Caco-2 (cell line): ENCODE measurements around the gene TREH. TPM values are rescaled to one million over a fixed set of nuclear protein-coding genes. Genes with fewer than 3 reads are reported as not detected.

Experiments
- BruUV-seq: library from RNA; stranded (reverse); fragments of 400-500 nt; replicated peaks from 2 replicates; lab custom pipeline; 2021; lab: Mats Ljungman, UMichigan
- CTCF ChIA-PET: fragments of 300-600 bp; sonication (Branson Sonifier 250); formaldehyde crosslinking; loops from one replicate; lab custom pipeline; 2022; ENCODE audit warnings: antibody characterized with exemption; lab: Charles Lee
- POLR2A ChIA-PET: fragments of 300-600 bp; sonication (Branson Sonifier 250); formaldehyde crosslinking; loops from one replicate; lab custom pipeline; 2022; ENCODE audit warnings: antibody characterized with exemption; lab: Charles Lee
- DNase-seq, 2 experiments: peaks; one replicate each; pipeline versions ENCODE4 v3.0.0 to v3.0.0-alpha.2; 2020 to 2022
- H3K27me3 ChIP-seq: replicated peaks from 2 replicates; pipeline ENCODE4 v1.6.0; 2011; ENCODE audit warnings: low read length; ENCODE audit not compliant: control insufficient read depth, insufficient read depth
- H3K36me3 ChIP-seq: 2 replicates; pipeline ENCODE4 v1.5.1; 2011; ENCODE audit warnings: low read length; ENCODE audit not compliant: control insufficient read depth, insufficient read depth
- H3K4me1 ChIP-seq: fragments of 250-450 bp; sonication (Bioruptor Pico); 2 replicates; pipeline ENCODE4 v1.5.1; 2020; ENCODE audit warnings: mild to moderate bottlenecking
- H3K4me3 ChIP-seq: 2 replicates; pipeline ENCODE4 v1.5.1; 2011; ENCODE audit warnings: low read depth, mild to moderate bottlenecking, control low read depth, low read length
- H3K9me3 ChIP-seq: fragments of 250-450 bp; sonication (Bioruptor Pico); 2 replicates; pipeline ENCODE4 v1.5.1; 2020; ENCODE audit warnings: mild to moderate bottlenecking, moderate library complexity
- H3K27ac Mint-ChIP-seq: one replicate; pipeline ENCODE4 v1.8.0; 2022; ENCODE audit warnings: mixed read lengths; ENCODE audit not compliant: unreplicated experiment
- H3K27me3 Mint-ChIP-seq: one replicate; pipeline ENCODE4 v1.8.0; 2022; ENCODE audit warnings: mixed read lengths; ENCODE audit not compliant: insufficient read depth, unreplicated experiment
- H3K36me3 Mint-ChIP-seq: one replicate; pipeline ENCODE4 v1.8.0; 2022; ENCODE audit warnings: mild to moderate bottlenecking, mixed read lengths; ENCODE audit not compliant: insufficient read depth, unreplicated experiment
- H3K4me1 Mint-ChIP-seq: one replicate; pipeline ENCODE4 v1.8.0; 2022; ENCODE audit warnings: low read depth, mixed read lengths; ENCODE audit not compliant: unreplicated experiment
- H3K4me3 Mint-ChIP-seq: one replicate; pipeline ENCODE4 v1.8.0; 2022; ENCODE audit warnings: mild to moderate bottlenecking, moderate library complexity, mixed read lengths; ENCODE audit not compliant: unreplicated experiment
- H3K9me3 Mint-ChIP-seq: one replicate; pipeline ENCODE4 v1.8.0; 2022; ENCODE audit warnings: mixed read lengths; ENCODE audit not compliant: unreplicated experiment
- CTCF ChIP-seq, 2 experiments: fragments of 200-600 bp in 1 of 2; IDR thresholded peaks; 1 replicate in 1 of 2; 2 replicates in 1 of 2; pipeline versions ENCODE4 v1.5.1 to v1.8.0; 2011 to 2022; ENCODE audit warnings: antibody characterized with exemption in 1 of 2, control low read depth in 1 of 2, inconsistent platforms in 1 of 2, low read depth in 1 of 2, low read length in 1 of 2, mild to moderate bottlenecking in 1 of 2, moderate library complexity in 1 of 2; ENCODE audit not compliant: insufficient read depth in 1 of 2, severe bottlenecking in 1 of 2, unreplicated experiment in 1 of 2
- intact Hi-C: fragments of 100-400 bp; cut with micrococcal nuclease; formaldehyde crosslinking; loops from one replicate; pipeline ENCODE4 v1.10.0; 2022; ENCODE audit not compliant: unreplicated experiment
- total RNA-seq: library from RNA; stranded (reverse); gene quantifications from 2 replicates; pipeline ENCODE4 v1.2.3, GENCODE V29; 2022

Gene TREH
- total RNA-seq, 1 experiment from 2014 or later, result not detected

GRCh38 chr11:118632577-118633318 is 46.7 kb downstream of the TREH start:
- POLR2A ChIA-PET, result interaction anchor here (0.6 to 0.9 kb wide), 2 partner anchors 15 to 16 kb away, joined by 4 to 6 read pairs; no protein-coding TSS in a partner anchor
- BruUV-seq, result no TSS peak

DNA sequence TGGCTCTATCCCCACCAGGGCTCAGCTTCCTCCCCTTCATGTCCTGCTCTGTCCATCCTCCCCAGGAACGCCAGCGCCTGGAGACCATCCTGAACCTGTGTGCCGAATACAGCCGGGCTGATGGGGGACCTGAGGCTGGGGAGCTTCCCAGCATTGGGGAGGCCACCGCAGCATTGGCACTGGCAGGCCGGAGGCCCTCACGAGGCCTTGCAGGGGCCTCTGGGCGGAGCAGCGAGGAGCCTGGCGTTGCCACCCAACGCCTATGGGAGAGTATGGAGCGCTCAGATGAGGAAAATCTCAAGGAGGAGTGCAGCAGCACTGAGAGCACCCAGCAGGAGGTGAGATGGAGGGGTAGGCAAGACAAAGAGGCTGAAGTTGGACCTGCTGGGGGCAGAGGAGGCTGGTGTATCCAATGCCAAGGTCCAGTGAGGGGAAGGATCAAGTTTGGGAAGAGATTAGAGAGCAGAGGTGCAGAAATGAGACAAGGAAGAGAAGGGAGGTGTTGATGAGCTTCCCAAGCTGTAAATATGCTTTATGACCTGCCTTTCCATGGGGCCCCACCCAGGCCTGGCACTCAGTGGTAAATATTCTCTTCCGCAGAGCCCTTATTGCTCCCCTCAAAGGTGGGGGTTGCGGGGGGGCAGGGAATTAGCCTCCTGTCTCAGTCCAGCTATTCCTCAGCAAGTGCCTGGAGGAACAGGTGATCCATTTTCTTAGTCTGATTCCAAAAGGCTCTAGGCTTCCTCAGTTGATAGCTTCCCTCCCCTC is 48.1 kb downstream of the TREH start:
- peaks cover 13% of the 10 kb centered on the region for H3K4me1 Mint-ChIP-seq
- no peak for TF ChIP-seq CTCF (IDR thresholded peaks at IDR 0.05; ENCODE audit: insufficient read depth in 1 of 2, low read depth in 1 of 2, low read length in 1 of 2, severe bottlenecking in 1 of 2, unreplicated experiment in 1 of 2)
- H3K36me3 Mint-ChIP-seq, result peaks cover 22% of the 10 kb centered on the region
- H3K27ac Mint-ChIP-seq, result no peak overlapping the region
- Histone ChIP-seq H3K36me3 (peaks cover 3% of the 10 kb centered on the region; the same call in 1 of the 2 replicates), H3K9me3 (no peaks in the 10 kb centered on the region), H3K4me1 (0 out of 2 replicates have a peak, but pooled peaks cover 3% of the 10 kb centered on the region), H3K4me3 (no peak overlapping the region), H3K27me3 (no peaks in the 10 kb centered on the region)
- intact Hi-C loops, result no loop called here
- H3K9me3 Mint-ChIP-seq, result no peaks in the 10 kb centered on the region
- no TSS peak for BruUV-seq
- no peaks in the 10 kb centered on the region for H3K27me3 Mint-ChIP-seq
- POLR2A ChIA-PET, result interaction anchor here (0.6 to 0.9 kb wide), 3 partner anchors 10 to 149 kb away, joined by 3 to 5 read pairs (median 4); no protein-coding TSS in a partner anchor
- CTCF ChIA-PET, result no interaction called here
- no peak for DNase-seq
- H3K4me3 Mint-ChIP-seq, result no peak overlapping the region

More at GRCh38 chr11:118632577-118633318, 46.7 kb downstream of the TREH start:
- Mint-ChIP-seq H3K27ac (no peak overlapping the region), H3K9me3 (no peaks in the 10 kb centered on the region), H3K4me3 (no peak overlapping the region), H3K36me3 (peaks cover 20% of the 10 kb centered on the region), H3K4me1 (peaks cover 13% of the 10 kb centered on the region), H3K27me3 (no peaks in the 10 kb centered on the region)
- Histone ChIP-seq H3K9me3 (no peaks in the 10 kb centered on the region), H3K4me1 (0 out of 2 replicates have a peak, but pooled peaks cover 3% of the 10 kb centered on the region), H3K27me3 (no peaks in the 10 kb centered on the region), H3K36me3 (no peaks in the 10 kb centered on the region), H3K4me3 (no peak overlapping the region)
- intact Hi-C loops, result no loop called here
- DNase-seq, result no peak
- CTCF ChIA-PET, result interaction anchor here (0.6 to 0.7 kb wide), 3 partner anchors 26 to 877 kb away, joined by 3 to 4 read pairs (median 4); partner anchors contain the start of gene PHLDB1
- no peak for TF ChIP-seq CTCF (IDR thresholded peaks at IDR 0.05; ENCODE audit: insufficient read depth in 1 of 2, low read depth in 1 of 2, low read length in 1 of 2, severe bottlenecking in 1 of 2, unreplicated experiment in 1 of 2)
